ENCODE results near the gene LCMT1.

GRCh38 chr16:25212636-25213035, 101.1 kb downstream of the LCMT1 start:
- no peak for TF ChIP-seq CTCF (IDR thresholded peaks at IDR 0.05; ENCODE audit: borderline replicate concordance, extremely low read depth, low read length, poor library complexity, severe bottlenecking)
- TF ChIP-seq EZH2 (IDR thresholded peaks at IDR 0.05; ENCODE audit: borderline replicate concordance, low read depth, low read length, severe bottlenecking): no peak
